CD4-positive, alpha-beta T cell treated with Interleukin-10 for 1 hour (primary cell): ENCODE measurements around the gene TMEM131L.

Source experiments
- DNase-seq: peaks from one replicate; pipeline ENCODE4 v3.0.0-alpha.2; 2020

TMEM131L gene

GRCh38 chr4:153523164-153523796 lies 57.1 kb downstream of the TMEM131L start:
- DNase-seq = no peak

- DNase-seq = no peak
Measured at GRCh38 chr4:153523941-153524386, 57.8 kb downstream of the TMEM131L start.

- DNase-seq = no peak
Measured at GRCh38 chr4:153524682-153525081, 58.5 kb downstream of the TMEM131L start.

GRCh38 chr4:153527690-153528089 lies 61.5 kb downstream of the TMEM131L start:
- no peak for DNase-seq

GRCh38 chr4:153528705-153529485 lies 62.7 kb downstream of the TMEM131L start:
- no peak for DNase-seq

- no peak for DNase-seq
Measured at GRCh38 chr4:153529646-153530045, 63.5 kb downstream of the TMEM131L start.

GRCh38 chr4:153530284-153530999 lies 64.3 kb downstream of the TMEM131L start:
- peak; percentile 34 for DNase-seq

- DNase-seq = no peak
Measured at GRCh38 chr4:153531000-153531358, 64.8 kb downstream of the TMEM131L start.

- DNase-seq = no peak
Measured at GRCh38 chr4:153531976-153532626, 65.9 kb downstream of the TMEM131L start.

GRCh38 chr4:153532636-153533035 lies 66.5 kb downstream of the TMEM131L start:
- no peak for DNase-seq

GRCh38 chr4:153533387-153533786 lies 67.2 kb downstream of the TMEM131L start:
- DNase-seq = no peak

GRCh38 chr4:153534792-153535629 lies 68.9 kb downstream of the TMEM131L start:
- DNase-seq = no peak

GRCh38 chr4:153535772-153536513 lies 69.8 kb downstream of the TMEM131L start:
- DNase-seq = no peak

- DNase-seq = no peak
Measured at GRCh38 chr4:153537493-153537960, 71.4 kb downstream of the TMEM131L start.

- no peak for DNase-seq
Measured at GRCh38 chr4:153538487-153539357, 72.6 kb downstream of the TMEM131L start.

GRCh38 chr4:153539422-153539821 lies 73.3 kb downstream of the TMEM131L start:
- DNase-seq = no peak

- no peak for DNase-seq
Measured at GRCh38 chr4:153541456-153542096, 75.4 kb downstream of the TMEM131L start.

GRCh38 chr4:153542131-153542530 lies 76.0 kb downstream of the TMEM131L start:
- no peak for DNase-seq

GRCh38 chr4:153542834-153543233 lies 76.7 kb downstream of the TMEM131L start:
- no peak for DNase-seq

GRCh38 chr4:153543351-153543750 lies 77.2 kb downstream of the TMEM131L start:
- no peak for DNase-seq
